Fibroblast of mammary gland (primary cell): ENCODE measurements around the gene KRTAP5-5.
"Not testable (repeated sequence)": the region's sequence is repeated elsewhere in the genome, so short reads cannot be mapped to it uniquely, and the experiment has no call there.

Experiments used
- DNase-seq: peaks from one replicate; pipeline ENCODE4 v3.0.0-alpha.2; 2010; ENCODE audit warnings: low read depth
- H3K4me3 ChIP-seq: 2 replicates; pipeline ENCODE4 v1.5.1; 2011; ENCODE audit warnings: low read depth, mild to moderate bottlenecking, low read length, moderate library complexity; ENCODE audit not compliant: control insufficient read depth
- CTCF ChIP-seq: conservative IDR thresholded peaks from 2 replicates; pipeline ENCODE4 v1.5.1; 2011; ENCODE audit warnings: low read depth, low read length, inconsistent platforms; ENCODE audit not compliant: control insufficient read depth, insufficient read depth

Gene KRTAP5-5

GRCh38 chr11:1595994-1596575, 33.5 kb upstream of the KRTAP5-5 start:
- DNase-seq, H3K4me3 ChIP-seq: not testable (repeated sequence)
- peak; percentile 9 for TF ChIP-seq CTCF

- DNase-seq, H3K4me3 ChIP-seq: not testable (repeated sequence)
Observed at GRCh38 chr11:1596576-1597121, 32.9 kb upstream of the KRTAP5-5 start.

- no peak overlapping the region for H3K4me3 ChIP-seq
- no peak for TF ChIP-seq CTCF
- DNase-seq: no peak
Observed at GRCh38 chr11:1597331-1597993, 32.1 kb upstream of the KRTAP5-5 start.

- no peak for DNase-seq
- no peak for TF ChIP-seq CTCF
- H3K4me3 ChIP-seq: no peak within 1 kb of the TSS
Observed at GRCh38 chr11:1597994-1598380, 31.6 kb upstream of the KRTAP5-5 start, which contains the start of gene KRTAP5-2. TSS of gene KRTAP5-2 (minus strand) at chr11:1598294. CDS start at chr11:1598250, 44 bp downstream.

GRCh38 chr11:1598406-1598805, 31.2 kb upstream of the KRTAP5-5 start:
- not testable (repeated sequence) for H3K4me3 ChIP-seq

GRCh38 chr11:1598816-1599215, 30.8 kb upstream of the KRTAP5-5 start:
- DNase-seq: no peak
- TF ChIP-seq CTCF: no peak
- H3K4me3 ChIP-seq: no peak overlapping the region

More at GRCh38 chr11:1598406-1598805, 31.2 kb upstream of the KRTAP5-5 start:
- not testable (repeated sequence) for DNase-seq

- no peak for DNase-seq
- H3K4me3 ChIP-seq: no peak overlapping the region
- TF ChIP-seq CTCF: no peak
Observed at GRCh38 chr11:1600626-1601025, 28.9 kb upstream of the KRTAP5-5 start.

GRCh38 chr11:1601663-1602062, 27.9 kb upstream of the KRTAP5-5 start:
- not testable (repeated sequence) for H3K4me3 ChIP-seq, DNase-seq
